Measurements from ENCODE around the gene NUP188.
"Not testable (repeated sequence)": the region's sequence is repeated elsewhere in the genome, so short reads cannot be mapped to it uniquely, and the experiment has no call there.

NUP188 gene

GRCh38 chr9:128917151-128917849, 30.2 kb upstream of the NUP188 start:
- no peak for DNase-seq

GRCh38 chr9:128918921-128919320, 28.6 kb upstream of the NUP188 start:
- no peak for DNase-seq

DNA sequence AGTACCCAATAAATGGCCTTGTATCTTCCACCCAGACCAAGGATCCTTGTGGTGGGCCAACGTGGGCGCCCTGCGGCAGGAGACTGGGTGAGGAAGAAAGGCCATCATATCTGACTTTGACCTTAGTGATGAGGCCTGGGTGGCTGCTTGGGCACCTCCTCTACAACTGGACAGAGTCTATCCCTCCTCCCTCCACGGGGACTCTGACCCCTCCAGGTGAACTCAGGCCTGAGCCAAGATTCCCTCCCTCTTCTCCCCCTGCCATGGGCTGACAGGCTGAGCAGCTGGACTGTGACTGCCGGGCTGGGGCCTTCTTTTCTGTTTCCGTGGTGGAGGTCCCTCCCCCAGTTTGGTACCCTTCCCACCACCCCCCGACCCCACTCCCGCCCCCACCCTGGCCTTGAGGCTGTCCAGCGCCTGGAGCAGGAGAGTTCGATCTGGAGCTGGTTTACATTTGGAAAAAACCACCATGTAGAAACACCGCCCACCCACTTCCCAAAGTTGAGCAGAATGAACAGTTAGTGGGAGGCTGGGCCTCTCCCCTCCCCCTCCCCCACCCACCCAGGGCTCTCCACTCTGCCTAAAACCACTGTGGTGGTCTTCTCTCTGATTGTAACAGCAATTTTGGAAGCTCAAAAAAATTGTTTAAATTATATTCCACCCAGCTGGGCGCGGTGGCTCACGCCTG, 28.0 kb upstream of the NUP188 start:
- no peak for DNase-seq

- no peak for DNase-seq
Observed at GRCh38 chr9:128920381-128921058, 27.0 kb upstream of the NUP188 start, which contains the start of gene PHYHD1. TSS of gene PHYHD1 (plus strand) at chr9:128920982. CDS start at chr9:128922324, 1,342 bp downstream.

DNA sequence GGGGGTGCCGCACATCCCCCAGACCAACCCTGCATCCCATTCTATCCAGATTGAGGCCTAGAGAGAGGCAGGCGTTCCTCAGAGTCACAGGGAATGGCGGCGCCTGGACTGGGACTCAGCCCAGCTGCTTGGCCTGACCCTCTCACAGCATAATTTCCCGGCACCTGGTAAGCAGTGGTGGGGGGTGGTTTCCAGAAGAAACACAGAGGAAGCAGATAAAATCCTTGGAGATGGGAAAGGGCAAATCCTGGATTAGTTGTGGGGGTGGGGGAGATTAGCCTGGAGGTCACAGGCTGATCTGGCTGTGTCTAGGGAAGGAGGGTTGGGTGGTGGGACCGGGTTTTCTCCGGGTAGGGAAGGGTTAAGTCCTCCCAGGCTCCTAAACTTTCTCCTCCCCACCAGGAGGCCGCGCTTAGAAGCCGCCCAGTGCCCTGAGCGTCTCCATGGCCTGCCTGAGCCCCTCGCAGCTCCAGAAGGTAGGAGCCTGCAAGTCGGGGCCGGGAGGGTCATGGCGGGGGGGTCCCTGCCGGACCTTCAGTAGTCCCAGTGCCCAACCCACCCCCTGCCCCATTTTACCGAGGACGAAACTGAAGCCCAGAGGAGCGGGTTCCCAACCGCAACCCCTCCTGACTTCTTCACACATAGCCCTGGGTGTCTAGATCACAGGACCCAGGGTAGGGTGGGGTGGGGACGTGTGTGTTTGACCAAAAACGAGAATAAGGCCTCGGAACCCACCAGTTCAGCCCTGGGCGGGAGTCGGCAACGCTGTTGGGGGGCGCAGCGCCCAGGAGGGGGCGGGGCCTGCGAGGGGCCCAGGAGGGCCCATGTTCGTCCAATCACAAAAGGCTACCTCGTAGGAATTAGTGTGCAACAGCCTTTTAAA, 25.4 kb upstream of the NUP188 start:
- no peak for DNase-seq

DNA sequence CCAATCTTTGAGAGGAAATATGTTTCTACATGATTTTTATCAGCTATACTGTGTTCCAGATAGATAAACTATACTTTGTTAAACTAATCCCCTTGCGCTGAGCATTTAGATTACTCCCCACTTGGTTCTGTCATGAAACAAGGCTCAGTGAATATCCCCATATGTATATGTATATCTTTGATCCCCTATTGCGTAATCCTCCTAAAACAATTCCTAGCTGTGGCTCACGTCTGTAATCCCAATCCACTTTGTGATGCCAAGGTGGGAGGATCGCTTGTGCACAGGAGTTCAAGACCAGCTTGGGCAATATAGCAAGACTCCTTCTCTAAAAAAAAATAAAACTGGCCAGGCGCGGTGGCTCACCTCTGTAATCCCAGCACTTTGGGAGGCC, 24.0 kb upstream of the NUP188 start:
- DNase-seq = no peak

- peak; percentile 39 for DNase-seq
Observed at GRCh38 chr9:128927731-128928411, 19.6 kb upstream of the NUP188 start.

GRCh38 chr9:128928624-128929023, 18.9 kb upstream of the NUP188 start:
- no peak for DNase-seq

DNA sequence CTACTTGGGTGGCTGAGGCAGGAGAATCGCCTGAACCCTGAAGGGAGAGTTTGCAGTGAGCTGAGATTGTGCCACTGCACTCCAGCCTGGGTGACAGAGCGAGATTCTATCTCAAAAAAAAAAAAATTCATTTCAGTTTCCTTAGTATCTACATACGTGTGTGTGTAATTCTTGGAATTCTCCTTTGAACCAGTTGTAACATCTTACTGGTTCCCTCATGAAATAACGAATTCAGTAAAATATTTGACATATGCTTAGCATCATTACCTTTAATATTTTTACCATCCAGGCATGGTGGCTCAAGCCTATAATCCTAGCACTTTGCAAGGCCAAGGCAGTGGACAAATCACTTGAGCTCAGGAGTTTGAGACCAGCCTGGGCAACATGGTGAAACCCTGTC, 17.9 kb upstream of the NUP188 start:
- DNase-seq = no peak

GRCh38 chr9:128933731-128934130, 13.8 kb upstream of the NUP188 start:
- DNase-seq = no peak

DNA sequence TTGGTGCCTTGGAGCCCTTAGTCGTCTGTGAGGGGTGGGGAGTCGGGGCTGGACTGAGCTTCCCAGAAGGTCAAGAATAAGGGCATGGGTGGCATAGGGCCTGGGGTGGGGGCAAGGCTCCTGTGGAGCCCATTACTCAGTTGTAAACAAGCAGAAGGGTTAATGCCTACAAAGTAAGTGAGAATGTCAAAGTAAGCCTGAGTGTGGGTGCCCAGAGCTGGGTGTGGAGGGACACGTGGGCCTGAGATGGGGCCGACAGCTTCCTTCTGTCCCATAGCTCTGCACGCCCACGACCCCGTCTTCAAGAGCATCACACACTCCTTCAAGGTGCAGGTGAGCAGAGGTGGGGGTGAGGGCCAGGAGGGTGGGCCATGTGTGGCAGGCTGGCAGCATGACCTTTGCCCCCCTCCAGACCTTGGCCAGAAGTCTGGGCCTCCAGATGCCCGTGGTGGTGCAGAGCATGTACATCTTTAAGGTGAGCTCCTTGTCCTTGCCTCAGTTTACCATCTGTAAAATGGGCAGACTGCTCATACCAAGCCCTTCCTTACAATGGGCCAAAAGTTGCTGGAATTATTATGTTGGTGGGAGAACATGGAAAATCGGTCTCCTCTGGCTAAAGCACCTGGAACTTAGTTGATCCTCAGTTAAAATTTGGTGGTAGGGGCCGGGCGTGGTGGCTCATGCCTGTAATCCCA, 11.2 kb upstream of the NUP188 start:
- DNase-seq = no peak

DNA sequence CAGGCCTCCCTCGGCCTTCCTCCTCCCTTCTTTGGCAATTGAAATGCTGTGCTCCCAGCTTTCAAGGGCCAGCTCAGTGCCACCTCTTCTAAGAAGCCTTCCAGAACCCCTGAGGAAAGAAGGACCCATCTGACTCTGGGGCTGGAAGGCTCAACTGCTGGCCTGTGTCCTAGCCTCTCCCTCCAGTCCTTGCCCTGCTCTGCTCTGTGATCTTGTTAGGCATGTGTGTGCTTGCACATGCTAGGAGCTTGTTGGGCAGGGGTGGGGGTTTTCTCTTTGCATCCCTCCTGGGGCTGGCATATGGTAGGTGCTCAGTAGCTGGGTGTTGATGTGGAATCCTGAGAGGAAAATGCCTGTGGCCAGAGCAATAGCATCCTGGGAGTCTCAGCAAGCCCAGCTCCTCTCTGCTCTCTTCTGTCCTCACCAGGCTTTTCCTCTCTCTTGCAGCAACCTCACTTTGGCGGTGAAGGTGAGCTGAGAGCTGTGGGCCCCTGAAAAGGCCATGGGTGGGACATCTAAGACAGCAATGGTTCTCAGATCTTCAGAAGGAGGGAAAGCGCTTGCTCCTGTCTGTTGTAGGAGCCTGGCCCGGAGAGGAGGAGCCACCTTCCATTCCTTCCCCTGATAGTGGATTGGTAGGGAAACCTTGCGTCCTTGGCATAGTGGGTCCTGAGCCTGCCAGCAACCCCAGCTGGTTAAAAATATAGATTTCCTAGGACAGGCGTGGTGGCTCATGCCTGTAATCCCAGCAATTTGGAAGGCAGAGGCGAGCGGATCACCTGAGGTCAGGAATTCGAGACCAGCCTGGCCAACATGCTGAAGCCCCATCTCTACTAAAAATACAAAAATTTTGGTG, 10.0 kb upstream of the NUP188 start:
- DNase-seq = no peak

DNA sequence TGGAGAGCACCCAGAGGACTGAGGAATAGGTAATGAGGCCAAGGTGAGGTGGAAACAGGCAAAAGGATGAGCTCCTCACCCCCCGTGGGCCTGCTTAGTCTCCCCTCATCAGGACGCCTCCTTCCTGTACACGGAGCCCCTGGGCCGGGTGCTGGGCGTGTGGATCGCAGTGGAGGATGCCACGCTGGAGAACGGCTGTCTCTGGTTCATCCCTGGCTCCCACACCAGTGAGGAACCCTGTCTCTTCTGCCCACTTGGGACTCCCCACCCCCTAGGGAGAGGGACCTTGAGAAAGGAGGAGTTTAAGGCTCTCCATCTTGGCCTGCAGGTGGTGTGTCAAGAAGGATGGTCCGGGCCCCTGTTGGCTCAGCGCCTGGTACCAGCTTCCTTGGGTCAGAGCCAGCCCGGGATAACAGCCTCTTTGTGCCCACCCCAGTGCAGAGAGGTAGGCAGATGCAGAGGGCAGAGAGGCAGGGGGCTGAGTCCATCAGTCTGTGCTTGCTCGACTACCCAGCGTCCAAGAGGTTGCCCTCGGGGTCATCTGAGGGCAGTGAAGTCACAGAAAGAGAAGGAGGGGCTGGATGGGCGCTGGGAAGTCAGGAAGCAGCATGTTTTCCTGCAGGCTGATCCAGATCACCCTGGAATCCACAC, 7.1 kb upstream of the NUP188 start:
- DNase-seq = no peak

DNA sequence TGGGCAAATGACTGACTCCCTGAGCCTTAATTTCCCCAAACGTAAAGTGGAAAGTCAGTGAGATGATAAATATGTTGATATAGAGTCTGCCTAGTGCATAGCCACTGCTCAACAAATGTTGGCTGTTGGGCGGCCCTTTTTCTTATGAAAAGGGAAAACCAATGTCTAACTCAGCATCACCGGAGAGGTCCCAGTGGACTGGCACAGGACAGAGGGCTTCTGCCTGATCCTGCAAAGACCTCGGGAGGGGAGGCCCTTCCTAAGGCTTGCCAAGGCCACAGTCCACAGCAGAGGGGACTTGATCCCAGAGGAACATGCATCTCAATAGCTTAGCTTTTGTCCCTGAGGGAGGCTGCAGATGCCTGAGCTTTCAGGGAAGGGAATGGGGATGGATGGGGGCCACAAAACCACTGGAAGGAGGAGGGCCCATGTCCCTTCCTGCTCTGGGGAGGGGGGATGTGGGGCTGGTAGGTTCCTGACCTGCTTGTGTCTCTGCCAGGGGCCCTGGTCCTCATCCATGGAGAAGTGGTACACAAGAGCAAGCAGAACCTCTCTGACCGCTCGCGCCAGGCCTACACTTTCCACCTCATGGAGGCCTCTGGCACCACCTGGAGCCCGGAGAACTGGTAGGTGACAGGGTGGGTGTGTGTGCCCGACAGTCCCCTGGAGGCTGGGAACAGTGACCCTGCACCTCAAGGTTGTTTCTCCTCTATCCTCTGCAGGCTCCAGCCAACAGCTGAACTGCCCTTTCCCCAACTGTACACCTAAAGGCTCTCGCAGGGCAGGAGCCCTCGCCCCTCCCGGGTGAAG, 6.3 kb upstream of the NUP188 start:
- no peak for DNase-seq

- DNase-seq = no peak
Observed at GRCh38 chr9:128943832-128944620, 3.5 kb upstream of the NUP188 start.

GRCh38 chr9:128944966-128945365, 2.5 kb upstream of the NUP188 start:
- not testable (repeated sequence) for DNase-seq

GRCh38 chr9:128945798-128946501, 1.5 kb upstream of the NUP188 start:
- DNase-seq = no peak
